HG03575 (cell line): ENCODE measurements around the gene MSI2.
"Not testable (repeated sequence)": the region's sequence is repeated elsewhere in the genome, so short reads cannot be mapped to it uniquely, and the experiment has no call there.

Experiments
- ATAC-seq: cut with Tn5 transposase; IDR thresholded peaks from one replicate; pipeline ENCODE4 v1.9.1; 2021; ENCODE audit not compliant: unreplicated experiment, insufficient number of reproducible peaks, low FRiP score; ENCODE audit errors: extremely low read depth

MSI2 gene

GRCh38 chr17:57612202-57613071 lies 356.1 kb downstream of the MSI2 start:
- no peak for ATAC-seq

DNA sequence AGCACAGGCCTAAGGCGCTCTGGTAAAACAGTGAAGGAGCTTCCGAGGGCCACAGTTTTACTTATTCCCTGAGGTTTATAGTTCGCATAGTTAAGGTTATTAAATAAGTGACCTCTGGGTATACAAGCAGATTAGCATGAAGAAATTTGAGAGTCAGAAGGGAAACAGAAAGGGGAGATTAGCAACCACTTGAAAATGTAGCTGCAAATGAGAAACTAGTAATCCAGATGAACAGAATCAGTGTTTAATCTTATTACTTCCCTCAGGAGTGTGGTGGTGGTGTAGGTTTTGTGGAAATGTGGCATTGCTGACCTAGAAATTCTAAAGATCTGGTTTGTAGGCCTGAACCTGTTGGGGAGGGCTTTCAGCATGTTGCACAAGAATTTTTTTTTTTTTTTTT lies 358.4 kb downstream of the MSI2 start:
- ATAC-seq, result no peak

DNA sequence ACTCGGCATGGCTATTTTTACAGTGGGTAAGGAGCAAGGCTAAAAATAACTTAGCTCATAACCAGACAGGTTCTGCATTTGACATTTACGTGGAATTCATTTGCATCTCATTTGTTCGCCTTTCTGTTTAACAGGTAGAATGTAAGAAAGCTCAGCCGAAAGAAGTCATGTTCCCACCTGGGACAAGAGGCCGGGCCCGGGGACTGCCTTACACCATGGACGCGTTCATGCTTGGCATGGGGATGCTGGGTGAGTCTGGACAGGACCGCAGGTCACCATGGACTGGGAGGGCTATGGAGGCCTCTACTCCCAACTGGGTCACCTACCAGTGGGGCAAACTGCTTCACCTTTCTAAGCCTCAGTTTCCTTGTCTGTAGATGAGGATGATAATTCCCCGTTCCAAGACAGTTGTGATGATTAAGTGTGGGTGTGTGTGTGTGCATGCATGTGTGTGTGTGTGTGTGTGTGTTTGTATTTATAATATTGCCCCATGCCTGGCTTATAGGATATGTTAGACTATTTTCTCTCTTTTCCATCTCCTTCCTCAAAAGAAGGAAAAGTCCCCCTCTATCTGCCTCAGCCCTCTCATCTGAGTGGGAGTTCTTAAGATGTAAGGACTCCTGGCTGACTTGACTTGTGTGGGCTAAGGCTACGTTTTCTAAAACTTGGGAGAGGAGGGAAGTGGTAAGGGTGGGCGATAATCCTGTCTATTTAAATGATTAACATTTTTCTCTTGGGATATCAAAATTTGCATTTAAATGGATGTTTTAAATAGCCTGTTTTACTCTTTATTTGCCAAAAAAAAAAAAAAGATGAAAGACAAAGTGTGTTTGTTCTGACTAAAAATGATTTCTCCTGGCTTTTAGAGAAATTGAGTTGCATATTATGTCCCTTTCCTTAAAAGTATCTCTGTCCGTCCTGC lies 359.8 kb downstream of the MSI2 start:
- ATAC-seq, result no peak

- no peak for ATAC-seq
Observed at GRCh38 chr17:57617218-57617617, 360.9 kb downstream of the MSI2 start.

DNA sequence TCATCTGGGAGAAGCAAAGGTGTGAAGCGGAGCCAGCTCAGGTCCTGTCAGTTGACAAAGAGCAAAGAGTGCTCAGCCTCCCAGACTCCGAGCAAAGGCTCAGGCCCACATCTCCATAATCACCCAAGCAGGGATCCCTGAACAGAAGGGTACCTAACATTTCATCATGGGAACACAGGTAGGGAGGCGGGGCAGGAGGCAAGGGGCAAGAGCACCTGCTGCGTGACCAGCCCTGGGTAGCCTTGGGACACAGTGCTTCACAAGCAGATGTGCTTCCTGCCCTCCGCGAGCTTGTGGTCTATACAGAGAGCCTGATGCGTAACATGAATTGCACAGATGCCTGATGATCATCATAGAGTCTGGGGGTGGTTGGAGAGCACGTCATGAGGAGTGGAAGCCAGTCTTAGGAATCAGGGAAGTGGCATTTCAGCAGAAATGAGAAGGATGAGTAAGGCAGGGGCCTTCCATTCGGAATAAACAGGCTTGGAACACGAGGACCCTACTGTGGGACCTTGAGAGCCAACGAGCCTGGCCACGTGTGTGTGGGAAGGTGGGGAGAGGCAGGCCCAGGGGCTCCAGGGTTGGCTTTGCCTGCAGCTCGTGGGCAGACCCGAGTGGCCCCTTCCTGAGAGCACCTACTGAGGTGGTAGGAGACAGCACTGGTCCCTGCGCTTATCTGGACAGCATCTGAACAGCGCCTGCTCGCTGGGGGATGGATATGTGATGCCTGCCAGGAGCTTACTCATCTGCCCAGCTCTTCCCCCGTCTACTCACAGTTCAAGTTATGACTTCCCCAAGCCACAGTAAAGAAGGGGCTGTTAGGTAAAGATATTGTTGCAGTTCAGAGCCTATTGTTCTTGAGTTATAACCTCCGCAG lies 363.0 kb downstream of the MSI2 start:
- no peak for ATAC-seq

GRCh38 chr17:57620576-57620975 lies 364.3 kb downstream of the MSI2 start:
- no peak for ATAC-seq

- ATAC-seq, result not testable (repeated sequence)
Observed at GRCh38 chr17:57621791-57622190, 365.5 kb downstream of the MSI2 start.

DNA sequence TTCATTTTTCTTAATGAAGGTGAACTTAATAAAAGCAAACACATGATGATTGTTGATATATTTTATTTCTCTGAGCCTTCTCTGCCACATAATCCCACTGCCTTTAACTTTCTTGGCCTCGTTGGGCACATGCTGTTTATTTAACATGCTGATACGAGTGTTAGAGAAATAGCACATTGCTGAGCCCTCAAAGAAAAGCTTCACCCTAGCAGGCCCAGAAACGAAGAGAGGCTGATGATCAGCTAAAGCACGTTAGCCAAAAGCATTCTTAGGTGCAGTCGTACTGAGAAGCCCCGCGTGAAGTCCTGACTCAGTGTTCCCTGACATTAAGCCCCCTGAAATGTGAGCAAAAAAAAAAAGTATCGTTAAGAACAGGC lies 366.0 kb downstream of the MSI2 start:
- no peak for ATAC-seq

DNA sequence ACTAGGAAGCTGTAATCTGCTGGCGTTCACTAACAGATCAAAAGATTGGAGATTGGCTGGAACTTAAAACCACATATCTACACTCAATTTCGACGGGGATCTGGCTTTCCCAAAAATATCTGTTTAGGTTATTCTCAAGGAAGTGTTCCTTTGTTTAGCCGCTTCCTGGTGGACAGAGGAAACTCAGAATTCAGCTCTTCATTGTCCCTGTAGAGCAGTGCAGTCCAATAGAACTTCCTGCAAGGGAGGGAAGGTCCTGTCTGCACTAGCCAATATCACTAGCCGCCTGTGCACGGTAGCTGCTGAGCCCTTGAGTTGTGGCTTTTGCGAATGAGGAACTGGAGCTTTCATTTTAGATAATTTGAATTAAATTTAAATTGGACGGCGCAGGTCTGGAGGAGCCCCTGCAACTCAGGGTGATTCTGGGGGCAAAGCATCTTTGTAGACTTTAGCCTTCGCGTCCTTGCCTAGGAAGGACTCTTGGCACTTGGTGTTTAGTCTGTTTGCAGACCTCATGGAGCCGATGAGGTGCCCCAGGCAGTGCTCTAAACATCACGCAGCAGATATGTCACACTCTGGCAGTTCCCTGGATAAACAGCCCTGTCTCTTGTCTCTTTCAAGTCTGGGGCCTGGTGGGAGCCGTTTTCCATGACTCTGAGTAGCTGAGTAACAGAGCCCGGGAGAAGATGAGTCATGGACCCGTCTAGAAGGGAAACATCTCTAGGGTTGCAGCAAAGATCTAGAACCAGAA lies 366.5 kb downstream of the MSI2 start:
- ATAC-seq, result no peak

DNA sequence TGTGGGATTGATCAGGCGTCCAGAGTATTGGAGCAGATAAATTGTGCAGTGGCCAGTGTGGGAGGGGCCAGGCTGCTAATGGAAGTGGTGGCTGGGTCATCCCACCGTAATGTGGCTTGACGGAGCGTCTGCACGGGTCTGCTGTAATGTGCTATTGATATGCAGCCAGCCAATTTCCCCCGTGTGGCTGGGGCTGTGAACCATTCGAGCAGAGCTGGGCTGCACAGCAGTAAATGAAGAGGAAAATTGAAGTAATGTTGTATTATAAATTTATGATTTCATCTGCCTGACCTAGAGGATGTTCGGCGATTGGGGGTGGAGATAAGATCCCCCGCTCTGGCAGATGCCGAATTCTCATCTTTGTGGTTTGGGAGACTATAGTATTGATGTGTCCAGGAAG lies 367.3 kb downstream of the MSI2 start:
- no peak for ATAC-seq

DNA sequence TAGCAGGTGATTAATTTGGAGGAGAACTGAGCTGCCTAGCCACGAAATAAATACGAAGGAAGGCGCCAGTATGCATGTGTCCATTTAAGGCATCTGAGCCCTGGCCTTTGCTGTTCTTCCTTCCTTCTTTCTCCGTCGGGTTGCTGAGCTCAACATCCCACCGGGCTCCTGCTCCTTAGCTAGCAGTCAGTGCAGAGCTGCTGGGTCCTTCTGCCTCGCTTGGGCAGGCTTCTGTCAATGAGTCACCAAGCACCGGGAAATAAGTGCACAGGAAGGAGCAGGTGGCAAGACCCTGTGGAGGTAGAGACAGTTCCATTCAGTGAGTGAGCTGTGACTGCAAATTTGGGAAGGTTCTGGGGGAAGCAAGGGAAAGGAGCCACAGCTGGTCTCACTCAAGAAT lies 368.1 kb downstream of the MSI2 start:
- ATAC-seq, result no peak

GRCh38 chr17:57625511-57625910 lies 369.2 kb downstream of the MSI2 start:
- ATAC-seq, result no peak

DNA sequence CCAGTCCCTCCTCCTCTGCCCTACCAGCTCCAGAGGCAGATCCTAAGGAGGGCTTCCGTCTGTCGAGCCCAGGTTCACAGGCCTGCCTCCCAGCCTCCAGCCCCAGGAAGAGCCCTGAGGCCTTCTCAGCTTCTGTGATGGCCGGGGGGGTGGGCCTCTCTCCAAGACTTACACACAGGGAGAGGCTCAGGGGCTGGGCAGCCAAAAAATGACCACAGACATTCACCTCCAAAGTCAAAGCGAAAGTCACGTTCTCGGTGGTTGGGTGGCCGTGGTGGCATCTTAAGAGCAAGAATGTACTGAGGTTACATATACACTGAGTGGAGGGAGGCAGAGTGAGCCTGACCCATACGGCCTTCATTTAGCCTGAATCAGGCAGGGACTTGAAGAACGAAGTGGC lies 369.6 kb downstream of the MSI2 start:
- no peak for ATAC-seq

DNA sequence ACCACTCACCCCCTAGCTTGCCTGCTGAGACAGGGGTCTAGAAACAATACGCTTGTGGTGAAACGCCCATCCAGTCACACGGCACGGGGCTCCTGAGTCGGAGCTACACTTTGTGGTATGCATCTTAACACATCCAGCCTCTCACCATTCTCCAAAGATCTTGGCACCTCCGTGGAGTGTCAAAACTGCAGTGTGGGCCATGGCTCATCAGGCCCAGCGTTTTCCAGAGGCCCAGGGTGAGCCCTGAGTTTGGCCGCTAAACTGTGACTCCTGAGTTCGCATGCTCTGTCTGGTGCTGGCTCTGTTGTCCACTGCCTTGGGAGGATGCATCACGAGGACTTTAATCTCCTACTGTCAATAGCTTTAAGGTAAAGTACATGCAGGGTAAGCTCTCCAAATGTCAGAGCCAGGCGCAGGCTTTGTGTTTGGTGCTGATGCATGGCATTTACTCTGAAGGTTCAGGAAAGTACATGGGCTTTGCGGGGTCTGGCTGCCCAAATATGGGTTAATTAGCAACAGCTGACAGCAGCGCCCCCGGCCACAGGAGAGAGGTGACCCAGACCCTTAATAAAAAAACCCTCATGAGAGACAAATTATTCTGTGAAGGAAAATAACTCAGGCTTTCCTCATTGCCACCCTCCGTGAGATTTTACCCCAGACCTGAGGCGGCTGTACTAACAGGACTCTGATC lies 370.3 kb downstream of the MSI2 start:
- ATAC-seq, result no peak

DNA sequence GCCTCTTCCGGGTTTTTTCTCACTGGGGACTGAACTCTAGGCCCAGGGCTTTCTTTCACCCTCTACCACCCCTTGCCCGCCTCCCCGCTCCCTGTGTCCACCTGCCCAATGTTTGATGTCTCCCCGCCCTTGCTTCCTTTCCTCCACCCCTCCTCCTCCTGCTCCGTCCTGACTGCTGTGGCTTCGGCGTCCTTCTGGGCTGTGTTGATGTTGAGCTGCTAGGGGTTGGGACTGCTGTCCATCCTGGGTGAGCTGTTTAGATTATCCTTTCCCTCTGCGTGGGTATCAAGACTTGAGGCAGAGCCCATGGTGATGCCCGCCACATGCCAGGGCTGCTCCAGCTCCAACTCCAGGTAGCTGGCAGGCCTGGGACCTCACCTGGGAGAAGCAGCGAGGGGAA lies 371.3 kb downstream of the MSI2 start:
- no peak for ATAC-seq

DNA sequence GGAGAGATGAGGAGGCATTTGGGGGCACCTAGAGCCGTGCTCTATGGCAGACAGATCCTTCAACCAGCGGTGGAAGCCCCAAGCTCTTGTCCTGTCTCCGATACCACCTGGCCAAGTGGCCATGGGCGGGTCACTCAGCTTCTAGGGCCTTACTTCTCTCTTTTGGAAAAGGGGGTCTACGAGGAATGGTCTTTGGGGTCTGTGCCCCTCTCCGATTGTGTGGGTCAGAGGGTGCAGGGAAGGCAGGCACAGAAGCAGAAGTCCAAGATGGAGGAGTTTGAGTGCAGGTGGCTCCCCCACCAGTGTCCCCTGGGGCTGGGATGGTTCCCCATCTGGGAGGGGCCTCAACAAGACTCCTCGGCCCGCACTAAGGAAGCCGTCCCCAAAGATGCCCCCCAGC lies 372.1 kb downstream of the MSI2 start:
- ATAC-seq, result no peak

GRCh38 chr17:57629470-57629869 lies 373.1 kb downstream of the MSI2 start:
- ATAC-seq, result peak; percentile 42

DNA sequence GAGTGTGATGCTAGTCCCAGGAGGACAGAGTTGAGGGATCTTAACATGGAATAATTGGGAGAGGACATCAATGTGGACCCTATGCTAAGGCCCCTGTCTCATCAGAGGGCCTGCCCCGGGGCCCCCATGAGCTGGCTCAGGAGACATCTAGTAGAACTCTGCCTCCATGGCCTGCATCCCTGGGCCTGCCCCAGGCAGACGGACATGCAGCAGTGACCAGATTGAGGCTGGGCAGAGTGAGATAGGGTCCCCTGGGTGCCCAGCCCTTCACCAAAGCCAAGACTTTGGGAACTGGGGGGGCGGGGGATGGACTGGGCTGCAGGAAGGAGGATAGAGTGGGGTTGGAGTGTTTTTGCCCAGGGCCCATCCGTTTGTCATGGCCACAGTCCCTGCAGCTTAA lies 373.6 kb downstream of the MSI2 start:
- ATAC-seq, result no peak
